ENCODE data around the gene TTC28.

GRCh38 chr22:27966168-27967064 is 713.2 kb downstream of the TTC28 start:
- TF ChIP-seq SUZ12 (IDR thresholded peaks at IDR 0.05; ENCODE audit: extremely low read depth, insufficient read depth, insufficient read length) (no peak), YY1 (IDR thresholded peaks at IDR 0.05; ENCODE audit: insufficient read depth, insufficient read length) (no peak), ZNF274 (IDR thresholded peaks at IDR 0.05; ENCODE audit: low read depth, low read length) (no peak)
